Stimulated activated CD4-positive, alpha-beta T cell treated with anti-CD3 and anti-CD28 coated beads, TNF-alpha, amount 100 ng/mL, for 1 hour (primary cell): ENCODE results near the gene HIVEP1.

Experiments used
- DNase-seq, 3 donors: peaks; one replicate each; pipeline ENCODE4 v3.0.0-alpha.2; 2020; ENCODE audit warnings: low read depth in 3 of 3, low spot score in 1 of 3

The HIVEP1 gene

DNA sequence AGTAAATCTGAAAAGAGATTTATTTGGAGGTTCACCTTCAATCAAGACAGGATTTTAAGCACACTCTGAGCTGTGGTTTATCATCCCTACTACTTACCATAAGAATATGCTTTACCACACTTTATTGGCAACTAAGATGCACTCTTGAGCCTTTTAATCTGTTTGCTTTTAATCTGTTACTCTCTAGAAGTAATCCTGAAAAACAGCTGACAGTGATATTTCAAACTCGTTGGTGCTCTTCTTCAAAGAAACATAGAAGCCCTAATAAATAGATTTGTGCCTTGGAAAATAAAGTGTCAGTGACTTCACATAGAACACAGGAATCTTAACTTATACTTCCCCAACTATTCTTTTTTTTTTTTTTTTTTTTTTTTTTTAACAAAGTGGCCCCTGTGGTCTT lies 102.9 kb downstream of the HIVEP1 start:
- no peak for DNase-seq

DNA sequence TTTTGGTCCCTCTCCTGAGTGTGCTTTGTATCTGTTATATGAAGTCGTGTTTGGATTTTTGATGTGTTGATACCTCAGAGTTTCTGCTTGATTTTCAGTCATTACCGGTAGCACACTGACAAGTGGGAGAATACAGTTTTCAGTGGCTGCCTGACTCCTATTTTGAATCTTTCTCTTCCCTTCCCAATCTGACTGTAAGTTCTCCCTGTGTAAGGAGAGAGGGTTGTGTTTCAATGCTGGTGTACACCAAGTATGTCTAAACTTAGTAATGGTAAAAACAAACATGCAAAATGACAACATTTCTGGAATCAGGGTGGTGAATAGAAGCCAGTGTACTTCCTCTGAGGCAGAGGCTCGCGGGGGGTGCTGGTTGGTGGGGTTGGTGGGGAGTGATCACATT lies 103.4 kb downstream of the HIVEP1 start:
- DNase-seq: no peak

DNA sequence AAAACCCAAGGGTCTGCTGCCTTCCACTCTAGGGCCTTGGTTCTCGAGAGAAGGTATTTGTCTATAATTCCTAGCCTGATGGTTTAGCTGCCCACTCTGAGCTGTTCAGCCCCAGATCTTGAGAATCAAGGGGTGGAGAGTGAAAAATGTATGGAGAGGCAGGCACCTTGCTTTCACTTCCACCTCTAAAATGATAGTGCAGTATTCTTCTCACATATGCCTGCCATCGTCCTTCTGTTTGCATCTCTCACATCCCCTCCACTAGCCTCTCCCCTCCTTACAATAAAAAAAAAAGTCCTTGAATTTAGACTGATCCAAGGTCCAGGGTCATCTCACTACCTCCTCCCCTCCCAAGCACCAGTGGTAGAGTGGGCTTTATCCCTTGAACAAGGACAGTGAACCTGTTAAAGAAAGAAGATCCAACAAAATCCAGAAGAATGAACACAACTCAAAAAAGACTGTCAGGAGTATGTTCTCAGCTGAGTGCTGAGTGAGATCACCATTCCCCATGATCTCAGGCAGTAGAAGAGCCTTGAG lies 104.2 kb downstream of the HIVEP1 start:
- no peak for DNase-seq

DNA sequence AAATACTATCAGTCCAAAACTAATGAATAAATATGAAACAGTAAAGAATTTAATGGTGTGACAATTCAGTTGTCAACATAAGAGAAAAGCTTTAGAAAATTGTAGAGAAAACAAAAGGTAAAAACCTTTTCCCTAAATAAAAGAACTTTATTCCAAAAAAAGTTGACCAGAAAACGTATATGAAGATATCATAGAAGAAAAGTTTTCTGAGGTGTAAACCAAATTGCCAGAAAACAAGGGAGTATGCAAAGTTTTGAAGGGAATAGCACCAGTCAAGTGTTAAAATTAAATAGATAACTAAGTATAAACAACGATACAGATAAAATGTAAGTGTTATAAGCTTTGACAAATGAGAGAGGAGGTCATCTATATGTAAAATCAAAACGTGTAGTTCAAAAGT lies 104.9 kb downstream of the HIVEP1 start:
- no peak for DNase-seq

DNA sequence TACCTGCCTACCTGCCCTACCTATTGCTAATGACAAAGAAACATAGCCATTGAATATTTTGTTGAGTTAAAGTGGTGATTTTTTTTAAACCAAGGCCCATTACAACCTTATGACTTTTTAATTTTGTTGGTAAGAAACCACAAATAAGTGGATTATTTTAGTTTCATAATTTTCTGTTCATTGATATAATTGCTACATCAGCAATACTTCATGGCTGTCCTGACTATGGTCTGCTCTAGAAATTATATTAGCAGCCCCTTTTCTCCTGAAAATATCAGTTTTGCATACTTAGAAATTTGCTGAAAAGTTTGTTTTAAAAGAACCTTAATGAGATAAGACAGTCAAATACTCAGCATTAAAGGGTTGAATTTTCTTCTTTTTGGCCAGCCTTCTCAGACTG lies 106.5 kb downstream of the HIVEP1 start:
- DNase-seq: no peak

DNA sequence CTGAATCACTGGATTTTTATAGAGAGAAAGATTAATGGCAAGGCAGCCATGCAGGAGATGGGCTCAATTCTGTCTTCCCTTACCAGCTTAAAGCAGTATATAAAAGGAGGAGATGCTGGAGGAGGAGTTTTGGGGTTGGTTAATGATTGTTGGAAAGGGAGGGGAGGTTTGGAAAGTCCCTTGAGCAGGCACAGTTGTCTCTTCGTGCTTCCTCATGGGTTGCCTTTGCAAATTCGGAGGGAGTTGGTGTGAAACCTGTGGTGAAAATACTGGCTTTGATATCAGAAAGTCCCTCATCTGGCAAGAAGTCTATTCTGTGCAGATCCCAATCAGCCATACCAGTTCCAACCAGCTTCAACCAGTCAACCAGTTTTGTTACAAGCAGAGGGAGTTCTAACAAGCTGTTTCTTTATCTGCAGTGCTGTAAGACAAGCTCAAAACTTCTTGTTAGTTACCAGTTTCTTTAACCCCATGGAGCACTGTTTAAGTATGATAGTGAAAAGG lies 107.0 kb downstream of the HIVEP1 start:
- DNase-seq: no peak

DNA sequence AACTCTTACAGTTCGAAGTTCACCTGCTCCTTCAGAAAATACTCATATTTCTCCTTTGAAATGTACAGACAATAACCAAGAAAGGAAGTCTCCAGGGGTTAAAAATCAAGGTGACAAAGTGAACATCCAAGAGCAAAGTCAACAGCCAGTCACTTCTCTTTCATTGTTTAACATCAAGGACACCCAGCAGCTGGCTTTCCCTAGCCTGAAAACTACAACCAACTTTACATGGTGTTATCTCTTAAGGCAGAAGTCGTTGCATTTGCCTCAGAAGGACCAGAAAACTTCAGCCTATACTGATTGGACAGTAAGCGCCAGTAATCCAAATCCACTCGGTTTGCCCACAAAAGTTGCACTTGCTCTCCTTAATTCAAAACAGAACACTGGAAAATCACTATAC lies 113.3 kb downstream of the HIVEP1 start:
- no peak for DNase-seq

DNA sequence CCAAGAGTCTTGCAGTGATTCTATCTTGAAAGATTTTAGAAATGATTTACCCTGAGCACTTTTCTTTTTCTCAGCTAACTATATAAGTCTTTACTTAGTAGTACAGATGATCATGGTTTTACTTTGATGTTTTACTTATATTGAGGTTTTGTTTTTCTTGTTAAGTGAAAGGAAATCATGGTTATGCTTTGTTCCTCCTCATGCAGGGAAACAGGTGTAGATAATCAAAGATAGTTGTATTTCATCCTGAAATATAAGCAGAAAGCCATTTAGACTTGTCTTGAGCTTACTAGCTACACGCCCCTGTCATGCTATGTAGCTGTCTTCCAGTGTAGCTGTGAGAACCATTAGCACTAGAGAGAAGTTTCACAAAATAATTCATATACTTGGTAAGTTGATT lies 113.9 kb downstream of the HIVEP1 start:
- DNase-seq: no peak

DNA sequence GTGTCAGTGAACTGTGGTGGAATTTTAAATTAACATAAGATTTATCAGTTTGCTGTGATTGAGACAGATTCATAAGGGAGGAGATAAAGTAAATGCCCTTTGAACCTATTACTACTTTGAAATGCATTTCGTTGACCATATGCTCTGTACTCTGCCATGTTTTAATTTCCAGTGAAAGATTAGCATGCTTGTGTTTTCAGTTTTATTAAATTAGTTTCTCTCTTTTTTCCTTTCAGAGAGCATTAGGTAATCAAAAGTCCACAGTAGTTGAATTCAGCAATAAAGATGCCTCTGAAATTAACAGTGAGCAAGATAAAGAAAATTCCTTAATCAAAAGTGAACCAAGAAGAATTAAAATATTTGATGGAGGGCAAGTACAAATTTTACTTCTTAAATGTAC lies 117.4 kb downstream of the HIVEP1 start:
- DNase-seq: no peak

DNA sequence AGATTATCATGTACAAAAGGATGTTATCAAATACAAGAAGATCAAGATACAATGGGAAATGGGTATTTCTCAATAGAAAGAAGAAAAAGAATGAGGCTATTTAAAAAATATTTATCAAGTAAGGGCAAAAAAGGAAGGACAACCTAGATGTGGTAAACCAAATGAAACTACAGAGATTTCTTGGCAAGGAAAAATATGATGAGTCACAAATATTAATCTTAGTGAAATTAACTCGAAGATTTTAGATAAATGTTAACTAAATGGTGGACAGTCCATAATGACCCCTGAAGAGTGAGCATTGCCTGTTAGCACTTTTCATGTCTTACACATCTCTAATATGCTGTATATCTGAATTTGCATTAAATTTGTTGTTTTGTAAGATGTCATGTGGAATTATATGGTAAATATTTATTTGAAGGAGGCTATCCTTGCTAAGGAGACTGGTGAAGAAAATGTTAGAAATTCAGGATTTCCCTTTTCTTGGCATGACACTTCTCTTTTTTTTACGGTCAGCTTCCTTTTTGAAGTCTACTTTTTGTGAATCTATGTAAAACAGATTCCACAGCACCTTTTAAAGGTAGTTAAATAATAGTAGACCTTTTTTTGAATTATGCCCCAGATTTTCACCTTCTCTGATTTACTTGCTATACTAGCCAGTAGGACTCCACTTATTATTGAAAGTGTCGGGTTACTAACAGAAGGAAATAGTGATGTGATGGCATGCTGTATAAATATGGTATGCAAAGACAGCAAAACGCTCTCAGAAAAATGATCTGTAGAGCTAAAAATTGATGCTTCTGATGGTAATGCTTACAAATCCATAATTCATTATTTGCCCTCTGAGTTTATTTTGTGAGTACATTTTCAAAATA lies 120.5 kb downstream of the HIVEP1 start:
- DNase-seq: no peak

DNA sequence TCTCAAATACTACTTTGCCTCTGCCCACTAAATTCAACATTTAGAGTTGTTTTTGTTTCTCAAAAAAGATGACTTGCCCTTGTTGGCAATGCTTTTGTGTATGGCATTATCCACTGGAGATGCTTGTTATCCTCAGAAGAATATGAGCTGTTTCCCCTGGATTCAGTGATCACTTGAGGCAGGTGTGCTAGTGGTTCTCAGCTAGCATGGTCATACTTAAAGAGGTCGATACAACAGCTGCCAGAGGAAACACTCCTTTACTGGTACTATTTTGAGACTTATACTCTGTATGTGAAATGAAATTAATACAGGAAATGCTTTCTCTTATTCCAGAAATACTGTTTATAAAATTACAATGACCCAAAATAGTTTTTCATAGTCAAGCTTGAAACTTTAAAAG lies 122.5 kb downstream of the HIVEP1 start:
- no peak for DNase-seq

DNA sequence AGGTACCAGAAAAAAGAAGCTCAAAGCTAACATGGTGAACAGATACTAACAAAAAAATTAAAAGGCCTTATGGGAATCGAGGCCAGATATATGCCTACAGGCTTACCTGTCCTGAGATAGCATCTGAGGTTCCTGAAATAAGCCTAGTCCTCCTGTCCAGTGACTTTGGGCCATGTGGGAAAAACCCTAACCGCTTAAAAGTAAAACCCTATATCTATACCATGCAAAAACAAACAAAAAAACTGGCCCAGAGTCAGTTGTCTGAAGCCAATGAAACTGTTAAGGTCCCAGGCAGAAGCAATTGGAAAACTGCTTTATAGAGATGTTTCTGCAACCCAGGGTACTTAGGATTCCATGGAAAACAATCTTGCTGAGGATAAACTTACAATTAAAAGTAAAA lies 122.9 kb downstream of the HIVEP1 start:
- no peak for DNase-seq

DNA sequence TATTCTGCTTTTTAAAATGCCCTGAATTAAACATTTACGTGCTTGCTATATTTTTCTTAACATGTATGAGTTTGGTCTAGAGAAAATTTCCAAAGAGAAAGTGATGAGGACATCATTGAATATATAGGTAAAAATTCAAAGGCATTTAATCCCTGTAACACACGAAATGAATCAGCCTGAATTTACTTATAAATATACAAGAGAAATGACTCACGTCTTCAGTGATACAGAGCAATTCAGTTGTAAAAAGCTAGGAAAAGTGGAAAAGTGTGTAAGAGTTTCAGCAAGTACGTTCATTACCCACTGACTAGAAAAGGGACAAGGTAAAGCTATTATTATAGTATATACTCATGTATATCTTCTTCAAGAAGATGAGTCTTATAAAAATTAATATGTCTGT lies 124.8 kb downstream of the HIVEP1 start:
- DNase-seq: no peak

DNA sequence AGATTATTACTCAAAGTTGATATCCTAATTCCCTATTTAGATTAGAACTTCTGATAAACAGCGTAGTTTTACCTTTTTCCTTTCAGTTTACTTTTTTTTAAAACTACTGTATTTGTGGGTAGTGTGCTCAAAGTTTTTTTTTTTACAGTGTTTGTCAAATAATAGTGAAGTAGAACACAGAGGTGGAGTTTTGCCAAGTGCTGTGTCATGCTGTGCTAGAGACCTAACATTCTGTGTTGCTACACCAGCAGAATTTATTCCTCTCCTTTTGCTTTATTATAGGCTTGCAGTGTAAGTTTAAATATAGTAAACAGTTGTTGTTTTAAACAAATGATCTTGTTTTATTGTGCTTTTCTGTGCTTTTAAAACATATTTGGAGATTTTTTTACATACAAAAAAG lies 125.4 kb downstream of the HIVEP1 start:
- DNase-seq: no peak

DNA sequence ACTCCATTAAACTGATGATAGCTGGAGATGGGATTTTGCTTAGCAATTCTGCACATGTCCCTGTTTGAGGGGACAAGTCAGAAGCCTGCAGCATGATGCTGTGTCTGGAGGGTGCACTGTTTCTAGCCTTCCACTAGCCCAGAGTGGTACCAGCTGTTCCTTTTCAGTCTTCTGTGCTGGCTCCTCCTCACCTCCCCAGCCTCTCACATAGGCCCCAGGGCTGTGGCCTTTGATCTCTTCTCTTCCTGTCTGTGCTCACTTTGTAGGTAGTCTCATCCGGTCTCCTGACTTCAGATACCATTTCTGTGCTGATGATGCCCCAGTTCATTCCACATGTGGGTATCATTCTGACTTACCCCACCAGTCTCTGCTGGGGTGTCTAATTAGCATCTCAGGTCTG lies 126.3 kb downstream of the HIVEP1 start:
- DNase-seq: no peak

DNA sequence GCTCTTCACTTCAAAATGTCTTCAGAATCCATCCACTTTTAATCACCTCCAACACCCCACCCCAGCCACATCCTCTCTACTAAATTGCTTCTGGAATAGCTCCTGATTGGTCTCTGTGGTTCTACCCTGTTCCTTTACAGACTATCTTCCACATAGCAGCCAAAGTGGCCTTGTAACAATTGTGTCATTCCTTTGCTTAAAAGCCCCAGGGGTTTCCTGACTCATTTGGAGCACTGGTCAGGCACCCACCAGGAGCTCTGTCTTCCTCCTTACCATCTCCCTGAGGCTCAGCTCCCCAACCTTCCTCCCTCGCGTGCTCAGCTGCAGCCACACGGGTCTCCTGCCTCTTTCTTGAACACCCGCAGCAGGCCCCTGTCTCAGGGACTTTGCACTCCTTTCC lies 126.8 kb downstream of the HIVEP1 start:
- no peak for DNase-seq

DNA sequence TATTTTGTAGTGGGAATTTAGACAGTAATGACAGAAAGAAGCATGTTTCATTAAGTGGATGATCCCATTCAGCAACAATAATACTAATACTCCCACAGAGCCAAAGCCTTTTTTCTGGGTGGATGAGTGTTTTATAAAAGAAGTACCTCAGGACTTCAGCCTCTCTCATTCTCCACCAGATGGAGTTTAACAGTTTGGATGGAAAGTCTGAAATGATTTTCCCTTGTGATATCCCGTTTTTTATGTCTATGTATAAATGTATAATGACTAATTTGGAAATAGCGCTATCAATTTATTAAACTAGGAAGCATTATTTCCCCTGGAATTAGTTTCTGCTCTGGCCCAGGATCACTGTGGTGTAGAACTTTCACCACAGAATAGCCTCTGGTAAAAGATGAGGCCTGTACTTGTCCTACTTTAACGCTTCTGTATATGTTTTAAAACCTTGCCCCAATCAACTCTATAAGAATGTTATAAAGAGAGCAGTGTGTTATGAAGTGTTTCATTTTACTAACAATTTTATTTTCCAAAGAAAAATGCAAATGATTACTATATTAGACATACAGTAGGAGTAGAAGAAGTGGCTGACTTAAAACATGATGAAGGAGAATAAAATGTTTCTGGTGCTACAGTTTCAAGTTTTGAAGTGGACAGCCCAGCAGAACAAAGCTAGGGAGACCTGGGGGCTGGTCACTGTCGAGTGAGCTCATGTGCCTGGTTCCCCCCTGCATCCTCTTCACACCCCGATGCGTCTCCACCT lies 135.6 kb downstream of the HIVEP1 start:
- DNase-seq: no peak

DNA sequence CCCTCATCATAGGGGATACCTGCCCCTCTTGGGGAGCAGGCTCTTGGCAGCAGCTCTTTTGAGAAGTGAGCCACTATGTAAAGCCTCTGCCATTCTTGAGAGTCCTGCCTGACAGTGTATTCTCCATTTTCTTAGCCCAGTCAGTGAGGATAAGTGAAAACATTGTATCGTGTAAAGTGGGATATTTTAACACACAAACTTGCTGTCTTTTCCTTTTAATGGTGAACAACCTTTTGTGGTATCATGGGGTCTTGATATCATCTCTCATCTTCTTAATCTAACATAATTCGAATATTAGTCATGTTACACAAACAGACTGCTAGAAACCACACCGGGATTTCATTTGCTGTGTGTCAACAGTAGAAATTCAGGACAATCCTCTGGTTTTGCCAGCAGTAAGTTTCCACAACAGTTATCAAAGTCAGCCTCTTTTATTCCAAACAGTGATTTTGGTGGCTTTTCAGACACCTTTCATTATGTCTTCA lies 136.2 kb downstream of the HIVEP1 start:
- no peak for DNase-seq

DNA sequence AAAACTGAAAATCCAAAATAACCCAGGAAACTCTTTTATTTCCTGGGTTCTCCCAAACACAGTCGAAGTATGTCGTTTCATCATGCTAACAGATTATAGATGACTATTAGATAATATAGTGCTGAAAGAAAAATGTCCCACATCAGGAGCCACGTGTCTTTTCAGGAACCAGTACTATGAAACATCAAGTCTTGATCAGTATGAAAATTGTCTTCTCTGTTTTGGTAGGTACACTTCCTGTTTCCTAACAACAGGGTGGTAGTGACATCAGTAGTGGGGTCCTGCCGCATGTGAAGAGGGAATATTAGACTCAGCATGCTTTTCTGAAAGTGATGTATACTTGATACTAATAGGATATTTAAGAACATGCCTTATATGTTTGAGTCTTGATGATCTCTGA lies 136.7 kb downstream of the HIVEP1 start:
- no peak for DNase-seq

DNA sequence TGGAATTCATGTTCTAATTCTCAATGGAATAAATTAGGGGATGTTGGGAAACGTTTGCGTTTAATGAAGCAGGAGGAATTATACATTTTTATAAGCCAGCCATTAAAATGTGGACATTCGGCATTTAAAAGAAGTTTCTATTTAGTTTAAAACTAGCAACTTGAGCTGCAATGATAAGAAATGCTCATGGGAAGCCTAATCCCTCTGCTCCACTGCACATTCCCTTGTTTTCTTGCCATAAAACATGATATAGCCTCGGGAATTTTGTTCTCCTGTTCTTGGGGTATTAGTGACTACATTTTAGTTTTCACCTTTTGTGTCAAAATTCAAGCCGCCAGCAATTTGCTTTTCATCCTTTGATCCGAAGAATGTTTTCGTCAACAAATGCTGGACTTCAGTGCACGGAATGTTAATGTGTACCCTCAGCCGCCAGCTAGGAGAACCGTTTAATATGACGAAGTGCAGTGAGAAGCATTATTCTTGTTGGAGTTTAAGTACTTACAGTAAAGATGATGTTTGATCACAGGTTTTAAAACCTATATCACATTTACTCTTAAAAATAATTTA lies 137.9 kb downstream of the HIVEP1 start:
- no peak for DNase-seq

DNA sequence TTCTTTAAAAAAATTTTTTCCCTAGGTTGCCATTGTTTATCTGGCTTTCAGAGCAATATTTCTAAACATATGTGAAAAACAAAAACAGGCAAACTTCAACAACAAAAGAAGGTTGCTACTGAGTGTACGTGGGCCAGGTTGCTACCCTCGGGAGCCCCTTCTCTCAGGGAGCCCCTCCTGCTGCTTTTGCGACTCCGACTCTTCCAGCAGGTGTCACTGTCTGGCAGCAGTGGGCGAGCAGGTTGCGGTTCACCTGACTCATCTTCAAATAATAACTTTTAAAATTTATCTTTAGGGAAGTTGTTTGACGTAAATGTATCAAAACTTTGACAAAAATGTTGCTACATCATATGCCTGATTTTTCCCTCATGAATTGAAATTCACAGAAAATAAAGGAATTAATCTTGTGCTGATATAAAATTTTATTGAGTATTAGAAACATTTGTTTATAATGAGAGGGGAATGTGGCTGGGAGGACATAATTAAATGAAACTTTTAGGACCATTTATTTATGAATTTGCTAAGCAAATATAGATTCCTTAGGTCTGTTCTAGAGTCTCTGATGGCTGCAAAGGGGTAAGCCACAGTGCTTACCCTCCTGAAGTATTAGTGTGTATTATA lies 138.8 kb downstream of the HIVEP1 start:
- DNase-seq: peak in 1 of 3 donors; percentile 28
